K562 (cell line): ENCODE measurements around the gene USB1. TPM values are rescaled to one million over a fixed set of nuclear protein-coding genes. Genes with fewer than 3 reads are reported as not detected.
A peak's percentile ranks its signal among the peaks of the same experiment; 100 is the strongest.

Experiments used
- ATAC-seq: fragments of 200-7000 bp; cut with Tn5 transposase; 3 replicates; pipeline ENCODE4 v1.9.1; 2020; ENCODE audit warnings: moderate library complexity
- BruUV-seq: library from RNA; stranded (reverse); fragments of 400-500 nt; replicated peaks from 2 replicates; lab custom pipeline; 2021; lab: Mats Ljungman, UMichigan
- CTCF ChIA-PET: fragments of 300-600 bp; formaldehyde crosslinking; extraction: SDS; loops from one replicate; lab custom pipeline; 2021; ENCODE audit warnings: low intra/inter-chr PET ratio; lab: Yijun Ruan, JAX
- POLR2A ChIA-PET: fragments of 300-600, 350-650 bp; sonication (Branson Sonifier 250); formaldehyde crosslinking; extraction: SDS; loops from one replicate; lab custom pipeline; 2021; ENCODE audit warnings: antibody characterized with exemption, inconsistent platforms; lab: Yijun Ruan, JAX
- DNase-seq, 4 experiments: peaks; one replicate each; pipeline versions ENCODE4 v3.0.0 to v3.0.0-alpha.2; 2011 to 2018; ENCODE audit warnings: low spot score in 3 of 4, mixed read lengths in 3 of 4; ENCODE audit errors: extremely low read depth in 1 of 4
- FAIRE-seq: peaks from 2 replicates; lab custom pipeline; 2011; peaks lifted over from hg19 to GRCh38; lab: Jason Lieb, UNC
- H2AFZ ChIP-seq: 2 replicates; pipeline ENCODE4 v1.6.0; 2011; ENCODE audit warnings: low read depth, low read length, control low read depth, inconsistent platforms
- H3K27ac ChIP-seq: fragments of 200-600 bp; 3 replicates; pipeline ENCODE4 v1.8.0; 2011; ENCODE audit warnings: low read depth, mild to moderate bottlenecking, control low read depth, inconsistent platforms, low read length, moderate library complexity, mixed read lengths; ENCODE audit errors: extremely low read depth
- H3K27me3 ChIP-seq, 2 experiments: fragments of 300-600 bp in 1 of 2; 2 replicates in 1 of 2; 3 replicates in 1 of 2; pipeline versions ENCODE4 v1.6.0 to v1.8.0; 2011; ENCODE audit warnings: inconsistent platforms in 2 of 2, low read length in 2 of 2, mild to moderate bottlenecking in 1 of 2, mixed read lengths in 1 of 2, moderate library complexity in 1 of 2; ENCODE audit not compliant: control insufficient read depth in 2 of 2, insufficient read depth in 2 of 2
- H3K36me3 ChIP-seq: fragments of 300-600 bp; 3 replicates; pipeline ENCODE4 v1.8.0; 2011; ENCODE audit warnings: mild to moderate bottlenecking, low read length, inconsistent platforms; ENCODE audit not compliant: control insufficient read depth, insufficient read depth
- H3K4me1 ChIP-seq, 2 experiments: fragments of 200-600 bp in 1 of 2; replicated peaks in 1 of 2; 2 replicates in 1 of 2; 3 replicates in 1 of 2; pipeline versions ENCODE4 v1.5.1 to v1.8.0; 2011; ENCODE audit warnings: inconsistent platforms in 2 of 2, low read length in 2 of 2, mild to moderate bottlenecking in 1 of 2, mixed read lengths in 1 of 2, moderate library complexity in 1 of 2; ENCODE audit not compliant: control insufficient read depth in 2 of 2, insufficient read depth in 2 of 2
- H3K4me2 ChIP-seq: 2 replicates; pipeline ENCODE4 v1.6.1; 2011; ENCODE audit warnings: low read length, control low read depth, inconsistent platforms, mixed read lengths; ENCODE audit not compliant: insufficient read depth
- H3K4me3 ChIP-seq: fragments of 200-600 bp; sonication (generic), shearing (Covaris generic); 2 replicates; pipeline ENCODE4 v1.5.1; 2016; ENCODE audit warnings: control low read depth, inconsistent platforms
- H3K79me2 ChIP-seq: fragments of 200-600 bp; 3 replicates; pipeline ENCODE4 v1.8.0; 2011; ENCODE audit warnings: low read length, inconsistent platforms; ENCODE audit not compliant: control insufficient read depth, insufficient read depth
- H3K9ac ChIP-seq, 2 experiments: 2 replicates each; pipeline versions ENCODE4 v1.6.0 to v1.6.1; 2011; ENCODE audit warnings: low read depth in 2 of 2, low read length in 2 of 2, control low read depth in 1 of 2, inconsistent platforms in 1 of 2, mild to moderate bottlenecking in 1 of 2, mixed read lengths in 1 of 2; ENCODE audit not compliant: insufficient read depth in 1 of 2
- H3K9me1 ChIP-seq: one replicate; pipeline ENCODE4 v1.6.0; 2011; ENCODE audit warnings: inconsistent platforms, mild to moderate bottlenecking, low read length, moderate library complexity; ENCODE audit not compliant: control insufficient read depth, insufficient read depth
- H3K9me3 ChIP-seq: replicated peaks from 2 replicates; pipeline ENCODE4 v1.5.1; 2011; ENCODE audit warnings: low read depth, low read length, inconsistent platforms; ENCODE audit not compliant: control insufficient read depth, insufficient read depth
- H4K20me1 ChIP-seq: replicated peaks from 2 replicates; pipeline ENCODE4 v1.6.1; 2011; ENCODE audit warnings: low read length, inconsistent platforms, mixed read lengths; ENCODE audit not compliant: control insufficient read depth, insufficient read depth
- ADNP ChIP-seq: fragments of 200-800 bp; sonication (Bioruptor generic); IDR thresholded peaks from 2 replicates; pipeline ENCODE4 v1.6.1; 2016; ENCODE audit warnings: missing genetic modification characterization, missing compliant biosample characterization
- BCOR ChIP-seq: fragments of 450-650 bp; IDR thresholded peaks from 2 replicates; pipeline ENCODE4 v1.6.1; 2016
- ESRRA ChIP-seq: fragments of 450-650 bp; IDR thresholded peaks from 2 replicates; pipeline ENCODE4 v1.6.1; 2014; ENCODE audit warnings: low read depth, mild to moderate bottlenecking, moderate library complexity, borderline replicate concordance
- HLTF ChIP-seq: fragments of 450-650 bp; IDR thresholded peaks from 2 replicates; pipeline ENCODE4 v1.6.1; 2016
- RBM25 ChIP-seq: fragments of 200-400 bp; formaldehyde crosslinking; IDR thresholded peaks from 2 replicates; pipeline ENCODE4 v1.6.1; 2018; ENCODE audit warnings: low read length, low read depth, moderate library complexity; ENCODE audit not compliant: severe bottlenecking
- SMARCA5 ChIP-seq: fragments of 450-650 bp; IDR thresholded peaks from 2 replicates; pipeline ENCODE4 v1.6.1; 2016
- TEAD2 ChIP-seq: fragments of 450-650 bp; IDR thresholded peaks from 2 replicates; pipeline ENCODE4 v1.6.1; 2016; ENCODE audit warnings: missing genetic modification characterization, control low read depth, missing compliant biosample characterization
- ZNF121 ChIP-seq: sonication (generic); formaldehyde crosslinking; conservative IDR thresholded peaks from 2 replicates; pipeline ENCODE4 v1.8.0; 2022; ENCODE audit warnings: missing genetic modification reagents
- ZNF316 ChIP-seq: fragments of 450-650 bp; IDR thresholded peaks from 2 replicates; pipeline ENCODE4 v1.6.1; 2016
- ZNF778 ChIP-seq: fragments of 450-650 bp; formaldehyde crosslinking; IDR thresholded peaks from 2 replicates; pipeline ENCODE4 v1.4.0; 2020; ENCODE audit warnings: mild to moderate bottlenecking, moderate library complexity
- WGBS: fragments of 100-300 bp; shearing (Covaris generic); methylation state at CpG from one replicate; pipeline ENCODE4 v1.1.6; 2016; ENCODE audit warnings: low coverage, mixed read lengths; ENCODE audit not compliant: insufficient coverage; ENCODE audit errors: missing lambda C conversion rate; 5-methylcytosine and 5-hydroxymethylcytosine counted together
- in situ Hi-C: fragments of 300-500 bp; cut with MboI; formaldehyde crosslinking; loops from 4 replicates; pipeline ENCODE4 v1.15.0; 2018; ENCODE audit warnings: inconsistent platforms, mixed read lengths
- intact Hi-C: fragments of 100-400 bp; cut with micrococcal nuclease; formaldehyde crosslinking; loops from 2 replicates; pipeline ENCODE4 v1.14.2; 2022
- polyA plus RNA-seq, 8 experiments: library from polyadenylated mRNA; depleted of rRNA in 4 of 8; stranded (reverse) in 5 of 8; unstranded in 3 of 8; fragments of >200 nt; fragmentation: Nextera tagmentation in 2 of 8; fragmentation: Illumina TruSeq in 1 of 8; extraction: Ambion mirVana in 2 of 8; extraction: Trizol in 1 of 8; gene quantifications; 2 replicates each; pipeline versions ENCODE4 v1.2.1 to v1.2.3, GENCODE V29; 2011 to 2014; ENCODE audit warnings: inconsistent platforms in 1 of 8, missing spikeins in 1 of 8
- total RNA-seq, 7 experiments: library from RNA; depleted of rRNA in 6 of 7; stranded (reverse); fragments of >200 nt in 6 of 7; fragmentation: Illumina TruSeq in 2 of 7; extraction: Trizol in 2 of 7; gene quantifications; 2 replicates each; pipeline versions ENCODE4 v1.2.1 to v1.2.3, GENCODE V29; 2011 to 2021; ENCODE audit warnings: low replicate concordance in 1 of 7

USB1 gene
- total and polyA plus RNA-seq, 9 of the 15 experiments (the other 6 are each of a cell fraction or from before 2014, with no cell fraction given), result 11.6 to 73.6 (median 19.4) TPM

DNA sequence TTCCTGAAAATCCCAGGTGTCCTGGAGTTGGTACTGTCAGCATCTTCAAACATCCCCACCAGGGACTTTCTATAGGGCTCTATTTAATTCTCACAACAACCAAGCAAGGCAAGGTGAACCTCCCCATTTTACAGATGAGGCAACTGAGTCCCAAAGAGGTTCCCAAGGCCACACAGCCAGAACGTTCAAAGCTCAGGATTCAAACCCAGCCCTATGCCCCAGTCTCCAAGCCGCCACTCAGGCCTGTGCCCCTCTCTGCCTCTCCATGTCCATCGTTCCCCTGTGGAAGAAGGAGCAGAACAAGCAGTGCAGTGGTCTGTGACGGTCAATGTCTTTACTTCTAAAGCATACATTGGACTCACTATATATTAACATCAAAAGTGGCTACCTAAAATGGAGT is 6.8 kb upstream of the USB1 start:
- Histone ChIP-seq H3K4me1 (peaks cover 11 to 17% of the 10 kb centered on the region in 2 experiments; a peak in 4 of 5 replicates), H3K9me1 (peaks cover 4% of the 10 kb centered on the region), H3K4me2 (no peak overlapping the region), H3K79me2 (no peaks in the 10 kb centered on the region), H3K4me3 (no peak overlapping the region), H3K27ac (peak overlapping the region; percentile 34; the same call in 1 of the 3 replicates), H3K36me3 (peaks cover 14% of the 10 kb centered on the region; the same call in 2 of the 3 replicates), H4K20me1 (peaks cover 4% of the 10 kb centered on the region), H3K9ac (no peak overlapping the region; a peak in 1 of 4 replicates), H2AFZ (peak overlapping the region; percentile 16; the same call in 1 of the 2 replicates), H3K27me3 (no peaks in the 10 kb centered on the region), H3K9me3 (no peaks in the 10 kb centered on the region)
- POLR2A ChIA-PET, result interaction anchor here (0.6 to 1.4 kb wide), 2 partner anchors 17 to 432 kb away, joined by 3 to 5 read pairs; a partner anchor contains a TSS
- CTCF ChIA-PET, result interaction anchor here (0.7 to 1.1 kb wide), 2 partner anchors 131 to 237 kb away, joined by 3 to 4 read pairs; no protein-coding TSS in a partner anchor
- 41% methylated on average over 4 of the region's 4 CpGs for WGBS
- no peak for DNase-seq
- FAIRE-seq, result no peak
- in situ Hi-C loops (no loop called here), intact Hi-C loops (loop anchor here (10.0 kb wide), 1 partner anchor 350 kb away; no protein-coding TSS in a partner anchor)
- BruUV-seq, result no TSS peak
- no peak for TF ChIP-seq HLTF
- TF ChIP-seq ADNP (tag), result 0 out of 2 replicates have a peak, but pooled peaks have one; percentile 31
- TF ChIP-seq ESRRA, result peak; percentile 38; the same call in 1 of the 2 replicates
- TF ChIP-seq ZNF121 (CRISPR knock-in tag), result no peak
- no peak for TF ChIP-seq ZNF778 (CRISPR knock-in tag)
- no peak for TF ChIP-seq ZNF316
- TF ChIP-seq RBM25, result peak; percentile 78
- TF ChIP-seq TEAD2, result no peak
- peak; percentile 64; the same call in 1 of the 2 replicates for TF ChIP-seq BCOR
- TF ChIP-seq SMARCA5, result peak; percentile 24; the same call in 1 of the 2 replicates
- no peak for ATAC-seq
